GM12872 (cell line): ENCODE data around the gene ABCA3.

Source experiments
- CTCF ChIP-seq: IDR thresholded peaks from 3 replicates; pipeline ENCODE4 v1.5.1; 2011; ENCODE audit warnings: low read depth, mild to moderate bottlenecking, low read length, moderate library complexity; ENCODE audit not compliant: insufficient read depth

The ABCA3 gene

GRCh38 chr16:2276368-2277195 is 63.9 kb downstream of the ABCA3 start:
- no peak for TF ChIP-seq CTCF

- no peak for TF ChIP-seq CTCF
Observed at GRCh38 chr16:2275476-2276367, 64.8 kb downstream of the ABCA3 start.

GRCh38 chr16:2273931-2274330 is 66.6 kb downstream of the ABCA3 start:
- TF ChIP-seq CTCF = no peak

GRCh38 chr16:2273484-2273883 is 67.0 kb downstream of the ABCA3 start:
- no peak for TF ChIP-seq CTCF

GRCh38 chr16:2271848-2272461 is 68.6 kb downstream of the ABCA3 start:
- TF ChIP-seq CTCF = no peak

- no peak for TF ChIP-seq CTCF
Observed at GRCh38 chr16:2270588-2271470, 69.7 kb downstream of the ABCA3 start.

- TF ChIP-seq CTCF = no peak
Observed at GRCh38 chr16:2270070-2270462, 70.5 kb downstream of the ABCA3 start.
